Stimulated activated naive CD8-positive, alpha-beta T cell treated with anti-CD3 and anti-CD28 coated beads, Interleukin-15, amount 100 ng/mL, for 72 hours (primary cell): ENCODE data around the gene IFIH1.

Experiments
- ATAC-seq: fragments of 150-1000 bp; cut with Tn5 transposase; 2 replicates; pipeline ENCODE4 v1.10.0; 2021; ENCODE audit warnings: mild to moderate bottlenecking, moderate library complexity
- DNase-seq, 2 donors: peaks; one replicate each; pipeline ENCODE4 v3.0.0; 2021 to 2022
- H3K27ac Mint-ChIP-seq, 2 donors: one replicate each; pipeline ENCODE4 v1.8.0; 2022; ENCODE audit warnings: mild to moderate bottlenecking in 2 of 2, mixed read lengths in 2 of 2, moderate library complexity in 2 of 2
- H3K27me3 Mint-ChIP-seq: one replicate; pipeline ENCODE4 v1.8.0; 2022; ENCODE audit warnings: mixed read lengths
- H3K4me1 Mint-ChIP-seq: one replicate; pipeline ENCODE4 v1.8.0; 2022; ENCODE audit warnings: mild to moderate bottlenecking, mixed read lengths
- H3K4me3 Mint-ChIP-seq, 2 donors: one replicate each; pipeline ENCODE4 v1.8.0; 2022; ENCODE audit warnings: mild to moderate bottlenecking in 2 of 2, mixed read lengths in 2 of 2, moderate library complexity in 1 of 2
- H3K9me3 Mint-ChIP-seq, 2 donors: one replicate each; pipeline ENCODE4 v1.8.0; 2022; ENCODE audit warnings: mixed read lengths in 2 of 2

Gene IFIH1

GRCh38 chr2:162253435-162253834 is 65.0 kb downstream of the IFIH1 start:
- no peak for ATAC-seq
- Mint-ChIP-seq H3K4me3 (no peak overlapping the region), H3K27ac (no peak overlapping the region), H3K4me1 (no peaks in the 10 kb centered on the region), H3K9me3 (no peaks in the 10 kb centered on the region), H3K27me3 (peaks cover 17% of the 10 kb centered on the region)
- no peak for DNase-seq

DNA sequence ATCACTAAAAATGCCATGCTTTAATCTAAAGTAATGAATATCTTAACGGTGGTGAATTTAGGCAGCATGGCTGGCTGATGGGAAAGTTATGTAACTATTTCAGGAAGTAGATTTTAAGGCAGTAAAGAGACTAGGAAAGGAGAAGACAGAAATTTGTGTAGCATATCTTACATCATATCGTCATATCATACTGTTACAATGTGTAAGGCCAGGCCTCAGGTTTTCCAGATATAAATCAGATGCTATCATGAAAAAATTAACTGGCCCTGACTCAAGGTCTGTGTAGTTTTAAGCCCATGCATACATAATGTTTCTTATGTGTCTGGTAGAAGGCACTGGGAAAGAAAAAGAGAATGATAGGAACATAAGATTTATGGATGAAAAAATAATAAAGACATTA is 66.3 kb downstream of the IFIH1 start:
- no peak overlapping the region for H3K27ac Mint-ChIP-seq
- H3K27me3 Mint-ChIP-seq = peaks cover 15% of the 10 kb centered on the region
- no peaks in the 10 kb centered on the region for H3K4me1 Mint-ChIP-seq
- ATAC-seq (no peak), DNase-seq (no peak)
- no peaks in the 10 kb centered on the region for H3K9me3 Mint-ChIP-seq
- H3K4me3 Mint-ChIP-seq = no peak overlapping the region

GRCh38 chr2:162245781-162246180 is 72.7 kb downstream of the IFIH1 start:
- DNase-seq (no peak), ATAC-seq (no peak)
- peaks cover 18% of the 10 kb centered on the region for H3K27me3 Mint-ChIP-seq
- no peak overlapping the region for H3K27ac Mint-ChIP-seq
- no peak overlapping the region for H3K4me3 Mint-ChIP-seq
- no peaks in the 10 kb centered on the region for H3K9me3 Mint-ChIP-seq
- H3K4me1 Mint-ChIP-seq = no peaks in the 10 kb centered on the region

- H3K4me1 Mint-ChIP-seq = no peaks in the 10 kb centered on the region
- H3K9me3 Mint-ChIP-seq = no peaks in the 10 kb centered on the region
- H3K4me3 Mint-ChIP-seq = no peak overlapping the region
- H3K27me3 Mint-ChIP-seq = peaks cover 16% of the 10 kb centered on the region
- ATAC-seq = no peak
- no peak overlapping the region for H3K27ac Mint-ChIP-seq
- no peak for DNase-seq
Observed at GRCh38 chr2:162245061-162245460, 73.4 kb downstream of the IFIH1 start.

GRCh38 chr2:162244541-162245031 is 73.9 kb downstream of the IFIH1 start:
- H3K4me3 Mint-ChIP-seq = no peak overlapping the region
- peaks cover 16% of the 10 kb centered on the region for H3K27me3 Mint-ChIP-seq
- H3K9me3 Mint-ChIP-seq = no peaks in the 10 kb centered on the region
- H3K4me1 Mint-ChIP-seq = no peaks in the 10 kb centered on the region
- H3K27ac Mint-ChIP-seq = no peak overlapping the region
- DNase-seq (no peak), ATAC-seq (no peak)

DNA sequence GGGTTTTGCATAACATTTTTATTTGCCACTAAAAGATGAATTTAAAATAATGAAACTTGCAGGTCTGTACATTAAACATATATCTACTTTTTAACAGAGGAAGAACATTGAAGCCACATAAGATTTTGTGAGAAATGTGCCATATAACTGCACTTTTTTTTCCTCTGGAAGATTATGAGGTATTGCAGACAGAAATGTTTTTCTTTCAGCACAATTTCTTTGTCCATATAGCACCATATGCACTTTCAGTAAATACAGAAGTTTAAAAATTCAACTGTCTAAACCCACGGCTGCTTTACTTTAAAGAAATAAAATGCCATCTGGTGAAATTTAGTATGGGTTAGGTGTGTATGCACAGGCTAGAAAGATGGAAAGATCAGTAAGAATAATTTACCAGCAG is 74.8 kb downstream of the IFIH1 start:
- Mint-ChIP-seq H3K27ac (no peak overlapping the region), H3K4me3 (no peak overlapping the region), H3K27me3 (peaks cover 16% of the 10 kb centered on the region), H3K4me1 (no peaks in the 10 kb centered on the region), H3K9me3 (no peaks in the 10 kb centered on the region)
- no peak for DNase-seq
- no peak for ATAC-seq

DNA sequence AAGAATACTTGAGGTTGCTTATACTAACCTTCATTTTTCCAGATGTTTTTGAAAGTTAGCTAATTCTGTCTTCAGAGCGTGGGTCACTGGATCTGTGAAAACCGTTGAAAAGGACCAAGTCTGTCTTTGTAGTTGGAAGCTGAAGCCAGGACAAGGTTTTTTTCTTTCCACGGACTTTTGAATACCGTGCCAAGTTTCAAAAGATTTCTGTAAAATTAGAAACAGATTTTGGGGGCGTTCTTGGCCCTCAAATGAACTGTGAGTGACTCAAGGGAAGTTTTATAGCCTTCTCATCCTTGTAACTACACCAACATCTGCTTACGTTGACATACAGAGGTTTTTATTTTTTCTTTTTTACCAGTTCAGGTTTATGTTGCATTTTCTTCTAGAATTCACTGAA is 75.2 kb downstream of the IFIH1 start, which contains the start of gene FAP:
FAP (minus strand) TSS at position 152 of the 400 bp plus-strand sequence; CDS start at position 34, 118 bp downstream.
- no peaks in the 10 kb centered on the region for H3K9me3 Mint-ChIP-seq
- no peak for ATAC-seq
- H3K4me3 Mint-ChIP-seq = no peak within 1 kb of the TSS
- peaks cover 16% of the 10 kb centered on the region for H3K27me3 Mint-ChIP-seq
- no peaks in the 10 kb centered on the region for H3K4me1 Mint-ChIP-seq
- no peak within 1 kb of the TSS for H3K27ac Mint-ChIP-seq
- no peak for DNase-seq

GRCh38 chr2:162242586-162243280 is 75.8 kb downstream of the IFIH1 start:
- Mint-ChIP-seq H3K27me3 (peaks cover 16% of the 10 kb centered on the region), H3K4me1 (no peaks in the 10 kb centered on the region), H3K27ac (no peak overlapping the region), H3K9me3 (no peaks in the 10 kb centered on the region), H3K4me3 (no peak overlapping the region)
- DNase-seq = no peak
- ATAC-seq = no peak

DNA sequence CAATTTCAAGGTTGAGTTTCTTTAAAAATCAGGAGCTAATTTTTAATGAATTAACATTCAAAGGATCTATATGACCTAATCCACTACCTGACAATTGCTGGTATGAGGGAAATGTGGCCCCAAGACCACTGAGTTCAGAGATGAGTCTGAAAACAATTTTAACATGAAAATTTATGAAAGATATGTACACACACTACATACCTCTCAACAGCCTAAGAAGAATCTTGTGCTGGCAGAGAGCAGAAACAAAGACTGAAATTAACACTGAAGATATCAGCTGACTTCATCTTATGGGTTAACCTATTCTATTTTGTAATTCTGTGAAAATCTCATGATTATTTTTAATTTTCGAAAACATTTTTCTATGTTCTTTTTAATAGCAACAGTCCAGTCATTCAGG is 76.9 kb downstream of the IFIH1 start:
- H3K9me3 Mint-ChIP-seq = no peaks in the 10 kb centered on the region
- peaks cover 16% of the 10 kb centered on the region for H3K27me3 Mint-ChIP-seq
- no peak overlapping the region for H3K27ac Mint-ChIP-seq
- H3K4me1 Mint-ChIP-seq = no peaks in the 10 kb centered on the region
- ATAC-seq (no peak), DNase-seq (no peak)
- no peak overlapping the region for H3K4me3 Mint-ChIP-seq

GRCh38 chr2:162234620-162235462 is 83.6 kb downstream of the IFIH1 start:
- Mint-ChIP-seq H3K4me1 (no peaks in the 10 kb centered on the region), H3K27ac (no peak overlapping the region), H3K27me3 (peaks cover 25% of the 10 kb centered on the region), H3K9me3 (no peaks in the 10 kb centered on the region), H3K4me3 (no peak overlapping the region)
- ATAC-seq = peak; percentile 46
- DNase-seq = no peak

GRCh38 chr2:162233197-162233596 is 85.3 kb downstream of the IFIH1 start:
- Mint-ChIP-seq H3K27ac (no peak overlapping the region), H3K4me3 (no peak overlapping the region), H3K27me3 (peaks cover 25% of the 10 kb centered on the region), H3K9me3 (no peaks in the 10 kb centered on the region), H3K4me1 (no peaks in the 10 kb centered on the region)
- DNase-seq (no peak), ATAC-seq (no peak)

- H3K4me3 Mint-ChIP-seq = no peak overlapping the region
- H3K9me3 Mint-ChIP-seq = no peaks in the 10 kb centered on the region
- DNase-seq = no peak
- H3K4me1 Mint-ChIP-seq = no peaks in the 10 kb centered on the region
- no peak overlapping the region for H3K27ac Mint-ChIP-seq
- H3K27me3 Mint-ChIP-seq = peaks cover 25% of the 10 kb centered on the region
- ATAC-seq = no peak
Observed at GRCh38 chr2:162232671-162233070, 85.8 kb downstream of the IFIH1 start.

DNA sequence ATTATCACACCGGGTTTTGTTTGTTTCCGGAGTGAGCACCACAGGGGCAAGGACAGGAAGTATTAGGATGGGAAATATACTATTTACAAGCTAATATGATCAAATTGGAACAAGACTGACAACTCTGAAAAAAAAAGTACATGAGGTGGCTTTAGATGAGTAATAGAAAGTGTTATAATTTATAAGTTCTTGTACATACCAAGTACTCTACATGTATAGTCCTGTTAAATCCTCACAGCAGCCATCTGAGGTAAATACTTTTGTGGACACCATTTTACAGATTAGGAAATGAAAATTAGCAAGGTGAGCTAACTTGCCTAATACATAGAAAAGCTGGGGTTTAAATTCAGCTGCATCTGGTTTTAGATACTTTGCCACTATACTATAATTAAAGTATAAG is 86.5 kb downstream of the IFIH1 start:
- DNase-seq = no peak
- Mint-ChIP-seq H3K9me3 (no peaks in the 10 kb centered on the region), H3K27me3 (peaks cover 25% of the 10 kb centered on the region), H3K4me3 (no peak overlapping the region), H3K27ac (no peak overlapping the region), H3K4me1 (no peaks in the 10 kb centered on the region)
- no peak for ATAC-seq

DNA sequence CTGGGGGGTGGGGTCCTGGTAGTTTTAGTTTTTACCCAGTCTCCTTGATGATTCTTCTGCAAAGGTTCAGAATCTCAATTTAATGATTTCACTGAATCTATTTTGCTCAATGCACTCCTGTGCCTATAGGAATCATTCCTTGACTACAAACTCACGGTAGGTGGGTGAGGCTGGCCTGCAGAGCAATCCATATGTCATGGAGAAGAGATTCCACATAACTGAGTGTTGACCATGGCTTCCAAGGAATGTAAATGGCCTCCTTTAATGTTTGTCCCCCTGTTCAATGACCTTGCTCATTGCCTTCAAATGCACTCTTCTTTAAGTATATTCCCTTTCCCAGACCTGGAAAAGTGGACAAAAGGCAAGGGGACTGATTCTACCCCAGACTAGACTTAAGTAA is 87.7 kb downstream of the IFIH1 start:
- H3K9me3 Mint-ChIP-seq = no peaks in the 10 kb centered on the region
- H3K4me1 Mint-ChIP-seq = no peaks in the 10 kb centered on the region
- peaks cover 25% of the 10 kb centered on the region for H3K27me3 Mint-ChIP-seq
- H3K27ac Mint-ChIP-seq = no peak overlapping the region
- no peak overlapping the region for H3K4me3 Mint-ChIP-seq
- ATAC-seq = no peak
- no peak for DNase-seq

GRCh38 chr2:162226836-162227235 is 91.6 kb downstream of the IFIH1 start:
- ATAC-seq = no peak
- no peak for DNase-seq
- Mint-ChIP-seq H3K4me3 (no peak overlapping the region), H3K27ac (no peak overlapping the region), H3K4me1 (no peaks in the 10 kb centered on the region), H3K9me3 (no peaks in the 10 kb centered on the region), H3K27me3 (peaks cover 19% of the 10 kb centered on the region)

GRCh38 chr2:162221064-162221463 is 97.4 kb downstream of the IFIH1 start:
- Mint-ChIP-seq H3K4me3 (no peak overlapping the region), H3K4me1 (peaks cover 5% of the 10 kb centered on the region), H3K9me3 (no peaks in the 10 kb centered on the region), H3K27ac (no peak overlapping the region), H3K27me3 (peaks cover 45% of the 10 kb centered on the region)
- peak; percentile 47 to 49 for DNase-seq
- peak; percentile 67 for ATAC-seq
